HG02610 (cell line): ENCODE measurements around the gene HOXA5.

Experiments used
- ATAC-seq: cut with Tn5 transposase; IDR thresholded peaks from one replicate; pipeline ENCODE4 v1.9.1; 2021; ENCODE audit warnings: mild to moderate bottlenecking, moderate library complexity; ENCODE audit not compliant: unreplicated experiment

HOXA5 gene

DNA sequence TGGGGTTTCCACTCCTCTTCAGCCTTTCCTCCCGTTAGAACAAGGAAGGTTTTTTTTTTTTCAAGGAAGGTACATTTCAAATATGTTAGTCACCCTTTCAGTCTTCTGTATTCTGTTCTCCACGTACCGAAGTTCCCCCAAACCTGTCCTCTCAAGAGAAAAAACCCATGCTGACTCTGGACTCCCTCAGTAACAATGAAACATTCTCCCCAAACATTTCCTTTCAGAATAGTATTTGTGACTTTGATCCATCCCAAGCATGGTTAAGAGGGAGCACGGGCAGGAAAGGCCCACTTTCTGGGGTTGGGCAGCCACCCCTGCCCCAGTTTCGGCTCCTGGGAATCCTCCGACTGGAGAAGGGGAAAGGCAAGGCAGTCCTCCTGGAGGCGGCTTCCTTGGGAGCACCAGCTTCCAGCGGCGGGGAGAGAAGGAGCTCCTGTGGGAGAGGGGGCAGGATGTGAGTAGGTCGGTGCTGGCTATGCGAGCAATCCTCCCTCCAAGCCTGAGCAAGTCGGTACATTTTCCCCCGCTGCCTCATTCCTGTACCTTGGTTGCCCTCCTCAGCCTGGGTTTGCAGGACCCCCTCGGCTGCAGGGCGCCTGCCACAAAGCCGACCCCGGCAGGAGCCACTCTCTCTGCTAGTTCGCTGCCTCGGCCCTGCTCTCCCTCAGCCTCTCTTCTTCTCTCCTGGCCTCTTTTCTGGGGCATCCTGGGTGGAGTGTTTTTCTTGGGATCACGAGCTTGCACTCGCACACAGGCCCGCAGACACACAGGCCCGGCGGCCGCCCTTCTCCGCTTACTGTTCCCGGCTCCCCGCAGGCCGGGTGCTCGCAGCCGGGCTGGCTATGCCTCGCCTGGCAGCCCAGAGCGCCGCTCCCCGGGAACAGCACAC is 45.5 kb downstream of the HOXA5 start:
- ATAC-seq, result no peak

DNA sequence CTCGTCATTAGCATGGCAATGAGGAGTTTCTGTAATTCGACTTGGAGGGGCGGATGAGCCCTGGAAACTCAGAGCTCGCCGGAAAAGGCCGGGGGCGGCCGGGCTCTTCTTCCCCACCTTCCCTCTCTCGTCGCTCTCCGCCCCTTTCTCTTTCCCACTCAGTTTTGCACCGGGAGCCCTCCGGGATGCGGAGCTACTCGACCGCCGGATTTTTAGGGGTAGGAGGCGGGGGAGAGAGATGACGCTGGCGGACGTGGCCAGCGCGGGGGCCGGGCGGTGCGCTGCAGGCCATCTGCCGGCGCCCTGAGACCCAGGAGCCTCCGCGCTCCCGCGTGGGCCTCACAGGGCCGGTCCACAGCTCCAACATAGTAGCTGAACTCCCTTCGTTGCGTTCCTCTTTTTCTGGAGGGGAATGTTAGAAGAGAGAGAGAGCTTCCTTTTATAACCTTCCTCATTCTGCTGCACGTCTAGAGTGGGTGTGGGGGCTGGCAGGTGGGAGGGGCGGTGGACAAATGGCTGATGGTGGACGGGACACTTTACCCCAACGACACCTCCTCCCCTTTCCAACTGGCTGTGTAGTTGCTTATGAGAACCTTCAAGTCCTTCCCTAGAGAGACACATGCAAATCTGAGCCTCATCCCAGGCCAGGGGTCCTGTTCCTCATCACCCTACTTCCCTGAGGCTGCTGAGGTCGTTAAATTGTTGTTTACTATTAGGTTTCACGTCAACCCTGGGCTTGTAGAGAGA is 46.5 kb downstream of the HOXA5 start:
- ATAC-seq, result no peak

DNA sequence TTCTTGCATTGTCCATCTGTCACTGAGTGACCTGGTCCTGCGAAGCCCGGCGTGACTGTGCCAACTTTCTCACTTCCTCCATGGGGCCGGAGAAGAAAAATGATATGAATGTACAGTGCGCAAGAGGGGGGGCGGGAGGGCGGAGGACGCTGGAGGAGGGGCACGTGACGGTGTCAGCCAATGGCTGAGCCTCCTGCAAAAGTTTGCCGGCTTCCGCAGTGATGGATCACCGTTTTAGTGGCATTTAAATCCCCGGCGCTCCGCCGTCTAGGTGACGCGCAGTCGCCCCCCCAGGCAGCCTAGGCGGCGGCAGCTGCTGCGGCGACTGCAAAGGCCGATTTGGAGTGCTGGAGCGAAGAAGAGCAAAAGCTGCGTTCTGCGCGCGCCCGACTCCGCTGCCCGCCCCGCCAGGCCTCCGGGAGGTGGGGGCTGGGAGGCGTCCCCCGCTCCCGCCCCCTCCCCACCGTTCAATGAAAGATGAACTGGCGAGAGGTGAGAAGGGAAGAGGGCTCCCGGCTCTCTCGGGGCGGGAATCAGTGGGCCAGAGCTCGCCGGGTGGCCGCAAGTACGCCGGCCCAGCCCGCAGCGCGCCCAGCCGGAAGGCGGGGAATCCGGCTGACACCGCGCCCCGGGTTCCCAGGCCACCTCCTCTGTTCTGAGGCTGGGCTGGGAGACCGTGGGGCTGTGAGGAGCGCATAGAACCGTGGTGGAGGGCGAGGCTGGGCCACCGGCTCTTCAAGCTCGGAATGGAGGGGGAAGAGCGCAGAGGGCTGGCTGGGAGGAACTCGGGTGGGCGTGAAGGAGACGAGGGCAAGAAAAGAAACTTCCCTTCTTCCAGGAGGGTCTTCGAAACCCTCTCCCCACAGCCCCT is 47.3 kb downstream of the HOXA5 start, which contains the start of gene HOXA1:
HOXA1 (minus strand) TSS at position 104 of the 871 bp plus-strand sequence; CDS start at position 16, 88 bp downstream.
- ATAC-seq, result peak; percentile 86

DNA sequence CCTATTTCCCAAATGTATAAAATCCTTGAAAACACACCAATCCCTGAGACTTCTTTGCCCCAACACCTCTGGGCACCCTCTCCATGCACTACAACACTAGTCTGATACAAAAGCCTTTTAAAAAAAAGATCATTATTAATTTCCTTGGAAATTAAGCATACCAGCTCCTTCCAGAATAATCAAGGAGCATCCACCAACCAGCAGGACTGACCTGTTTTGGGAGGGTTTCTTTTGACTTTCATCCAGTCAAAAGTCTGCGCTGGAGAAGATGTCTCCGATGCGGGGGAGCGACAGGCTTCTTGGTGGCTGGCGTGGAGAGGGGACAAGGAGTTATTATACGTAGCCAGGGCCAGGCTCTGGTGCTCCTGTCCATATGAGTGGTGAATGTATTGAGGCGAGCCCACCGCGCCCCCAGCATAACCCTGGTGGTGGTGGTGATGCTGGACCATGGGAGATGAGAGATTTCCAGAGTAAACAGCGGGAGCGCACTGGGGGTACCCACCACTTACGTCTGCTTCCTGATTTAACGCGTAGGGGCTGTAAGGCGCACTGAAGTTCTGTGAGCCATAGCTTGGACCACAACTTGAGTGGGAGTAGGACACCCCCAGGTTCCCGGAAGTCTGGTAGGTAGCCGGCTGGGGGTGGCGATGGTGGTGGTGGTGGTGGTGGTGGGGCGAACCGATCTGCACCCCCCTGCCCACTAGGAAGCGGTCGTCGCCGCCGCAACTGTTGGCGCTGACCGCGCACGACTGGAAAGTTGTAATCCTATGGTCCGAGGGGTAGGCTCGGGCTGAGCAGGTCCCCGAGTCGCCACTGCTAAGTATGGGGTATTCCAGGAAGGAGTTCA is 48.2 kb downstream of the HOXA5 start:
- ATAC-seq, result peak; percentile 3

DNA sequence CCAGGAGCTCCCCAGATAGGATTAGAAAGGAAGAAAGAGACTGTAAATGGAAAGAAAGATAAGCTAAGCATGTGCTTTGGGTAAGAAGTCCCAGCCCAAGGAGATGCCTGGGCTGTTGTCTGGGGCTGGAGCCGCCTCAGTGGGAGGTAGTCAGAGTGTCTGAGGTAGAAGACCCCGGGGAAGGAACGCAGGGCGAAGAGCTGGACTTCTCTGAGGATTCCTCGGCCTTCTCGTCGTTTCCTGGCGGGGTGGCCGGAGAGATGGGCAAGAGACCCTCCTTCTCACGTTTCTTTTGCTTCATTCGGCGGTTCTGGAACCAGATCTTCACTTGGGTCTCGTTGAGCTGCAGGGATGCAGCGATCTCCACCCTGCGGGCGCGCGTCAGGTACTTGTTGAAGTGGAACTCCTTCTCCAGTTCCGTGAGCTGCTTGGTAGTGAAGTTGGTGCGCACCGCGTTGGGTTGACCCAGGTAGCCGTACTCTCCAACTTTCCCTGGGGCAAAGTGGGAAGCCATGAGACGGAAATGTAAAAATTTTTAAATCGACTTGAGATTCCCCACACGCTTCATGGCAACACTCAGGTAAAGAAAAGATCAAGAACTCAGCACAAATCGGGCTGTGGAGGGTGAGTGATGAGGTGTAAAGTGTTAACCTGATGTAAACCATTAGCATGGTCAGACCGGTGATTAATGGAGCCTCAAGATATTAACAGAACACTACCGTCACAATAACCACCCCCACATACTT is 49.0 kb downstream of the HOXA5 start:
- no peak for ATAC-seq

DNA sequence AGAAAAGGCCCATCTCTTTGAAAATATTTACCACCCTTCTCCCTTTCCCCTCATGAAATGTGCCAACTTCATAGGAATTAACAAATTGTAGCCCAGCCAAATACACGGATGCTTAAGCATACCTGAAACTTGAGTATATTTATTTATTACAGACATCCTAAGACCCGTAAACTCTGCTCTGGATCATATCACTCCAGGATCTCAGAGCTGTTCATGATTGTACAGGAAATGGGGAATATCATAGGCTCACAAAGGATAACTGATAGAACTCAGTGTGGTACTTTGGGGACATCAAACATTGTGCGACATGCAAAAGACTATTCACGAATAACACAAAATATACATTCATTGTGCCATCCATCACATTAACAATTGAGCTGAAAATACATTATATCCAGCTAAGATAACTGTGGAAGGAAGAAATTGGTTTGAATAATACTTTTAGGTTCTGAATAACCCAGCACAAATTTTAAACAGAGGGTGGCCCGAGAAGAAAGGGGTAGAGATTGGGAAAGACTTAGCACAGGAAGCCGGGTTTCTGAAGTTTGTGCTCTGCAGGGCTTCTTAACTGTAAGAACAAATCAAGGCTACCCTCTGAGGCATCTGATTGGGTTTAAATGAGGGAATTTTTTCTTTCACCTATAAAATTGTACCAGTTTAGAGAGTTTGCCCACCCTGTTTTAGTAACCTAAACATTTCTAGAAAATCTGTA is 50.1 kb downstream of the HOXA5 start:
- ATAC-seq, result no peak

DNA sequence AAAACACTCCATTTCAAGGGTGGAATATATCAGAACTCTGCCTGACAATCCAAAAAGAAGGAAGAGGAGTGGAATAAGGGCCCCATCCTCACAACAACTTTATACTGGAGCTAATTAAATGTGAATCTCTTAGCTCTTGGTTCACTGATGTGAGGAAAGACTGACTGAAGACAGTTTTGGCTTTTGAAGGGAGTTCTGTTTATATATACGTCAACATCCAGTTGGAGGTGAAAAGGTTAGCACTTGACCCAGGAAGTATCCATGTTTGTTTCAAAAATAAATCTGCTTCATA is 50.7 kb downstream of the HOXA5 start:
- no peak for ATAC-seq

DNA sequence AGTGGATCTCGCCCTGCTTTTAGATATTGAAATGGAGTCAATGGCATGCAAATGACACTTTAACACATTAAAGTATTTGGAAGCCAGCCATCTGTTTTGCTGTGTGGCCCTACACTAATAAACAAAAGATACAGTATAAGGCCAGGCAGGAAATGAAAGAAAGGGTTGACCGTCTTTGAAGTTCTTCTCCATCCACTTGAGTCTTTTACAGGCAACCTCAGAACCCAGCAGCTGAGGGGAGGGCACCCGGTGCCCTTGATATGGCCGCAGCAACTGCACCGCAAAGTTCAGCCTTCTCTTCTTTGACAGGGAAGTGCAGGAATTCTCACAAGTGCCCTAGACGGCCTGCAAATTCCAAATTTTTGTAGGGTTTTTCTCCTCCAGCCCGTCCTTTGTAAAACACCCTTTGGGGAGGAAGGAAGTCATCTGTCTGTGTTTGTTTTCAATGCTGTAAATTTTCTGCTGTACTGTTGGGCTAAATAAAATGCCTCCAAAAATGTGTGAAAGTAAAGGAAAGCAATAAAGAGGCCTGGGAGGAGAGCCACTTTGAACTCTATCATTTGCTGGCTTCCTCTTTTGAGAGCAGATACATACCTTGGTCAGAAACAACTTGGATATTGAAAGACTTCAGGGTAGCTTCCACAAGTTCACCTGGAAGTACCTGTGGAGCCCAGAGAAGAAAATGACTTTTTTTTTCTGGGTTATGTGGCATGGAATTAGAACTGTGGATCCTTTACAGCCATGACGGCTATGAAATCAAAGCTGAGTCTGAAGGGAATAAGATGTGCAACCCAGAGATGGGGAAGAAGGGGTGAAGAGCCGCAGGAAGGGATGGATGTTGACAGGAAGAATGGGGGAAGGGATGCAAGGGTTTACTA is 51.3 kb downstream of the HOXA5 start:
- ATAC-seq, result no peak

DNA sequence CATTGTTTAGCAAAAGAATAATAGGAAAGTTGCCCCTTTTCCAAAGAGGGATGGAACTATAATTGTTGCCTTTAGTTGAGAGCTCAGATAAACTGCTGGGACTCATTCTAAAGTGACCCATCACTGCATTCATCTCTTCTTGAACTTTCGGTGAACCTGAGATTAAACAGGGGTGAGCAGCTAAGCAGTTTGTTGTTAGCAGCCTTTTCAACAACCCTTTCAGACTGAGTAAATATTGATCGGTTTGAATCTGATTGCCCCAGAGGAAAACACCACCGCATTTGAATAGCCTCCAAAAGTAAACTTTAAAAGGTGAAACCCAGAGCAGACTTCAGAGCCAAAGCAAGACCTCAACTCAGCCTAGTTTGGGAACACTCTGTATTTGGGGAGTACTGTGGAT is 52.4 kb downstream of the HOXA5 start:
- no peak for ATAC-seq
